Stimulated activated naive CD8-positive, alpha-beta T cell treated with anti-CD3 and anti-CD28 coated beads, Interleukin-15, Interleukin-2, amounts not matched to agents 100 U/mL and 50 U/mL, for 24 hours (primary cell): ENCODE measurements around the gene SERPINB7.
"Not testable (repeated sequence)": the region's sequence is repeated elsewhere in the genome, so short reads cannot be mapped to it uniquely, and the experiment has no call there.

ENCODE experiments used
- ATAC-seq: fragments of 150-1000 bp; cut with Tn5 transposase; one replicate; pipeline ENCODE4 v1.10.0; 2021
- DNase-seq: peaks from one replicate; pipeline ENCODE4 v3.0.0; 2021

Gene SERPINB7, protein sequence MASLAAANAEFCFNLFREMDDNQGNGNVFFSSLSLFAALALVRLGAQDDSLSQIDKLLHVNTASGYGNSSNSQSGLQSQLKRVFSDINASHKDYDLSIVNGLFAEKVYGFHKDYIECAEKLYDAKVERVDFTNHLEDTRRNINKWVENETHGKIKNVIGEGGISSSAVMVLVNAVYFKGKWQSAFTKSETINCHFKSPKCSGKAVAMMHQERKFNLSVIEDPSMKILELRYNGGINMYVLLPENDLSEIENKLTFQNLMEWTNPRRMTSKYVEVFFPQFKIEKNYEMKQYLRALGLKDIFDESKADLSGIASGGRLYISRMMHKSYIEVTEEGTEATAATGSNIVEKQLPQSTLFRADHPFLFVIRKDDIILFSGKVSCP

DNA sequence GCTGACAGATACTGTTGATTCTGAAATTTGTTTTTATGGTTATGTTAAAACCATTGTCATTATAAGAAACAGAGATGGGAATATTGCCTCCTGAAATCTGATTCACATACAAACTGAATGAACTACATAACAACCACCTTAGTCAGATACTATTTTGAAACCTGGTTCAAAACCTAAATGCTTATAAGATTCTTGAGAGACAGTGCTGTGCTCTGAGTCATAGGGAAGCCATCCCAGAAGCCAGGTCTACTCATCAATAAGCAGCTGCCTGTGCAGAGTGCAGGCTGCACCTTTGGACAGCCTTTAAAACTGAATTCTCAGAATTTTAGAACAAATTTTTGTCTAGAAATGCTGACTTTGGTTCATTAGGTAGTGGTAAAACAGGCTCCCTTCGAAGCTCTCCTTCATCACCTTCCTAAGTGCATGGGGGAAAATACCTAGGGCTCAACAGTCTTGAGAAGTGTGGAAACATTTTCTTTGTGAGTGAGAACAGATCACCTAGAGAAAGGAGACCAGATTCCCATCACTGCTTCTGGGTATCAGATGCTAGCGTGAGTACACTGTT lies at the start of gene SERPINB7:
Gene SERPINB7, plus strand, starts transcription at position 253 of the 565 bp plus-strand sequence. CDS start 6,955 bp downstream, outside the sequence.
- no peak for DNase-seq
- no peak for ATAC-seq

DNA sequence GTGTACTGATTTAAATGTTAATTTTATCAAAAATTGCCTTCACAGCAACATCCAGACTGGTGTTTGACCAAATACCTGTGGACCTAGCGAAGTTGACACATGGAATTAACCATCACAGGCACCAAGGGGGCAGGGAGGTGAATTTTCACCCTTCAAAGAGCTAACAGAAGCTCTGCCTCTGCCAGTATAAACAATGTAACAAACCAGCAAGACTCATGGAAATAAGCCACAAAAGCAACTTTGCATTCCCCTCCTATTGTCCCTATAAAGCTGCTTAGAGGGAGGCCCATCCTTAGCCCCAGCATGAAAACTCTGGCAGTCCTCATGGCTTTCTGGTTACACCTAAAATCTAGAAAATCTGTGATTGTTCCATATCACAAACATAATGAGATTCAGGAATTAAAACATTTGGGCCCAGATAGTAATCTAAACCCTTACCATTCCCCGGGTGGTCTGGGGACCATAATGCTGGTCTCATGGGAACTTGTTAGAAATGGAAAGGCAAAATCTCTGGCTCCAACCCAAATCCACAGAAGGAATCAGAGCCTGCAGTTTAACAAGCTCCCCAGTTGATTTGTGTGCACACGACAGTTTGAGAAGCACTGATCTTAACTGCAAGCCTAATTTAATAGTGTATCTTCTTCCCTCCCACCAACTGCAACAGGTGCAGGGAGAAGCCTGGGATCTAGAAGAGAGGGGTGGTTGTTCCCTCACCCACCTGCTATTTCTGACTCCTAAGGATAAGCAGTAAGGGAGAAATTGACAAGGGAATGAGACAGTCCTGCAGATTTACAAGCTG lies 49.3 kb upstream of the SERPINB7 start:
- ATAC-seq (no peak), DNase-seq (no peak)

DNA sequence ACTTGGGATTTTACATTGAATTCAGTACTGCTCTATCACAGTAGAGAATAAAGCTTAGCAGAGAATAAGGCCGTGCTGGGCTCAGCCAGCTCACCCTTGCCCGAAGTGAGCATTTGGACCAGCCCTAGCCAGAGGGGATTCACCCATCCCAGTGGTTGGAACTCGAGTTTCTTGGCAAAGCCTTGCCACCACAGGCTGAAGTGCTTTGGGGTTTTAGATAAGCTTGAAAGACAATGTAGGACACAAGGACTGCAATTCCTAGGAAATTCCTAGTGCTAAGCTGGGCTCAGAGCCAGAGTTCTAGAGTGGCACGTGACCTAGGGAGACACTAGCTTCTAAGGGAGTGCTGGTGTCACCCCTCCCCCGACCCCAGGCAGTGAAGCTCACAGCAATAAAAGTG lies 44.4 kb upstream of the SERPINB7 start:
- no peak for DNase-seq
- no peak for ATAC-seq

DNA sequence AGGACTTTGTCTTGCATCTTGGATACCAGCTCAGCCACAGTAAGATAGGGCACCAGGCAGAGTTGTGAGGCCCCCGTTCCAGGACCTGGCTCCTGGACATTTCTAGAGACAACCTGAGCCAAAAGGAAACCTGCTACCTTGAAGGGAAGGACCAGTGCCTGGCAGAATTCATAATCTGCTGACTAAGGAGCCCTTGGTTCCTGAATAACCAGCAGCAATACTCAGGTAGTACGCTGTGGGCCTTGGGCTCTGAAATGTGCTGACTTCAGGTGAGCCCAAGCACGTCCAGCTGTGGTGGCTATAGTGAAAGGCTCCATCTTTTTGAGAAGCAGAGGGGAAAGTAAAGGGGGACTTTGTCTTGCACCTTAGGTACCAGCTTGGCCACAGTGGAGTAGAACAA lies 44.0 kb upstream of the SERPINB7 start:
- ATAC-seq: no peak

DNA sequence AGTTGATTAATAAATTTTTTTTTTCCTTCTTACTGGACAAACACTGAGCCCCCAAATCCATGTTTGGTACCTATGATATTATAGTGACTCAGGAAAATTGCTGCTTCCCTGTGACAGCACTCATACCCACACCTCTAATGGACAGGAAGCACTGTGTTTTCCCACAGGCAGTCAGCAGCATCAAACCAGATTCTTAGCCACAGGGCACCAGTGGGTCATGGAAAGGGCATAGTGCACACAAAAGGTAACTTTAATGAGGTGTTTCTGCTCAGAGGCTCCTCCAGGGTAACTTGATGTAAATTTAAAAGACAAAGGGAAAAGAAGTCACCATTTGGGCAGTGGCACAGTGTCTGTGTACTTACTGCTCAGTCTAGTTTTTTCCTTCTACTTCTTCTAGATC lies 38.3 kb upstream of the SERPINB7 start:
- no peak for ATAC-seq
- no peak for DNase-seq

More for the DNA sequence above, 44.0 kb upstream of the SERPINB7 start:
- no peak for DNase-seq

DNA sequence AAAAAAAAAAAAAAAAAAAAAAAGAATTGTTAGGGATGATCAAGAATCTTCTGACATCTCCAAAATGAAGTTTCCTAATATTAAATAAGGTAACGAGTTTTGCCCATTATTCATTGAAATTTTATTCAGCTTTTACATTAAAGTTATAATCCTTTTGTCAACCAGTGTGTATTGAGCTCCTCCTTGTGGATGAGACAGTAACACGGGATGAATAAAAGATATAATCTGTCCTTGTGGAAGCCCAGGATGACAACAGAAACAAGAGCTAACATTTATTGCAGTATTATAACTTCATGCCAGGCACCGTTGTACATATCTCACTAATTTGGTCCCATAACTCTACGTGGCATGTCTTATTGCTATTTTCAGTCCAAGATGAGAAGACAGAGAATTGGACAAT lies 33.4 kb upstream of the SERPINB7 start:
- ATAC-seq: no peak
- no peak for DNase-seq

DNA sequence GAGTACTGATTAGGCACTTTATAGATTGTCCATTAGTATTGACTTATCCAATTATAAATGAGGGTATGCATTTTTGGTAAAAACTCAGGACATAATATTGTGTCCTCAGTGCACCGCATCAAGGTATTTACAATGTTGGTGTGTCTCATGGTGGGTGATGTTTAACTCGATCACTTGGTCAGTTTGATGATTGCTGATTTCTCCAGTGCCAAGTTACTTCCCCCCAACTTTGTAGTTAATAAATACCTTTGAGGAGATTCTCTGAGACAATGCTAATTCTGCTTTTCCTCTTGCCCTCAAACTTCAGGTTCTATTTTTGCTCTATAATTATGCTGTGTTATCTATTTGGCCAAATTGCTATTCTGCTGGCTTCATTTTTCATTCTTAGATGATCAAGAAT lies 28.2 kb upstream of the SERPINB7 start:
- DNase-seq (no peak), ATAC-seq (no peak)

DNA sequence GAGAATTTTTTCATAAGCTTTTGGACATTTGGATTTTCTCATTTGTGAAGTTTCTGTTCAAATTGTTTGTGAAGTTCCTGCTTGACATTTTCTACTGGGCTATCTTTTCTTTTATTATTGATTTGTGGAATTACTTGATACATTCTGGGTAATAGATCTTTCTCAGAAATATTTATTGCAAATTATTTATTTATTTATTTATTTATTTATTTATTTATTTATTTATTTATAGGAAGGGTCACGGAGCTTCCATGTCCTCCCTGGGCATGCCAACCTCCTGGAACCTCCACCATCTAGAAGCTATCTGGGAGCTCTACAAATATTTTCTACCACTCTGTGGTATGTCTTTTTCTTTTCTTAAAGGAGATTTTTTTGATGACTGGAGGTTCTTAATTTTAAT lies 25.7 kb upstream of the SERPINB7 start:
- no peak for DNase-seq
- ATAC-seq: no peak

DNA sequence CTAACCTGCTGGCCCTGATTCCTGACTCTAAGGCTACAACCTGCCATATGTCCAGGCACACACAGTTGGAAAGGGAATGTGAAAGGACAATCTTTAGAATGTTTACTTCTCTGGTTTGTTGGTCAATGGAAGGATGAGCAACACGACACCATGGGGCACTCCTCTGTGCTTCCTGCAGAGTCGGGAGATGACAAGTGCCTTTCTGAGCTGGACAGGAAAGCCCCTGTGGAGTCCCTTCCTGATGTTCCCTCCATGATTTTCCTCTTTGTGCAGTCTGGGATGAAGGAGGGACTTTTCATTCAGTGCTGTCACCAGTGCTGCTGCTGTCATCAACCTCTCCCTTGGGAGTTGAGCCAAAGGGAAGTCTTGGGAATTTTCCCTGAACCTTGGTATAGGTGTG lies 22.6 kb upstream of the SERPINB7 start:
- DNase-seq: no peak

DNA sequence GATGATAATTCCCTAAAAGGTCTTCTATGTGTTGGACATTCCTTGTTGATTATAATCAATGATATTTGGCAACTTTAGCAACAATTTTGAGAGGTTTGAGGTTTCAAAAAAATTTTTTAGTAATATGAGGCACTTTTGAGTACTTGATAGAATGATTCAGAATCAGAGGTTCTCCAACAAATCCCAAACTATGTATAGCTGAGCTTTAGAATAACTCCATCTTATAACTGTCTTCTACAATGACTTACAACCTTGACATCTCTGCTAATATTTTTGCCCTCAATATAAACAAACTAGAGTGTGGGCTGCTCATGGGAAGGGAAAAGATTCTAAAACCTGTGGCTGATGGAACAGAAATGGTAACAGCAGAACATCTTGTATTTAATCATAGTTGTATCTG lies 21.5 kb upstream of the SERPINB7 start:
- ATAC-seq: no peak
- no peak for DNase-seq

More for the DNA sequence above, 22.6 kb upstream of the SERPINB7 start:
- ATAC-seq: no peak

DNA sequence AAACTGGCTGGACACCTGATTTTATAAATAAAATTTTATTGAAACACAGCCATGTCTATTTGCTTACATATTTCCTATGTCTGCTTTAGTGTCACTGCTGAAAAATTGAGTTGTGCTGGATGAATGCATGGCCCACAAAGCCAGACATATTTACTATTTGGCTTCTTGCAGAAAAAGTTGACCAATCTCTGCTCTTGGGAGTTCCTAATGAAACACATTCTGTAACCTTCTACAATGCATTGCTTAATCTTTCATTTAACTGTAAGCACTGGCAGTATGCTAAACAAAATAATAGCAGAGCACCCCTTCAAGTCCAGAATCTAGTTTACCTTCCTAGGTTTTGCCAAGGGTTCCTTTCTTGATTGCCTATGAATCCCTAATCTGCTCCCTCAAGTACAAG lies 17.7 kb upstream of the SERPINB7 start:
- ATAC-seq (no peak), DNase-seq (no peak)

DNA sequence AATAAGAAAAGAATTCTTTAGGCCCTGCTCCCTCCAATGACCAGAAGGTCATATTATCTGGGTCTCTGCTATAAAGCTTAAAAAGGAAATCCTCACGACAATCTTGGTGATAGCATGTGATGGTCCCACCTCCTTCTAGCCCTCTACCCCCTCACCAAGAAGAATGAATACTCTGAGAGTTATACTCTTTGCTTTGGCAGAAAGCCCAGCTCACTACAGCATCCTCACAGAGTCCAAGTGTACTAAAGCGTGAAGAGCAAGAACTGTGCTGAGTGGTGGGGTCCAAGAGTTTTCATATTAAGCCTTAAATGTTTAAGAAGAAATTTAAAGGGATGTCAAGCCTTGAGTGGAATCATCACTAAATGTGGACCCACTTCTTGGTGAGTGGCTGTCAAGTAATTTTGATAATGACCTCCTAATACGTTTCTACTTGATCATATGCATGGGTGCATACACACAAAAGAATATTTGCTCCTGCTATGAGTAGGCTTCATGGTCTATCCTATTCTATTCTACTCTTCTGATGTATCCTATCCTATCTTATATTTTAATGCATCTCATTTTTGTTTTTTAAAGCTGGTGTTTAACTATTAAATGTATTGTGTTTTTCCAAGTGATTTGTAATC lies 16.5 kb upstream of the SERPINB7 start:
- no peak for DNase-seq
- ATAC-seq: no peak

DNA sequence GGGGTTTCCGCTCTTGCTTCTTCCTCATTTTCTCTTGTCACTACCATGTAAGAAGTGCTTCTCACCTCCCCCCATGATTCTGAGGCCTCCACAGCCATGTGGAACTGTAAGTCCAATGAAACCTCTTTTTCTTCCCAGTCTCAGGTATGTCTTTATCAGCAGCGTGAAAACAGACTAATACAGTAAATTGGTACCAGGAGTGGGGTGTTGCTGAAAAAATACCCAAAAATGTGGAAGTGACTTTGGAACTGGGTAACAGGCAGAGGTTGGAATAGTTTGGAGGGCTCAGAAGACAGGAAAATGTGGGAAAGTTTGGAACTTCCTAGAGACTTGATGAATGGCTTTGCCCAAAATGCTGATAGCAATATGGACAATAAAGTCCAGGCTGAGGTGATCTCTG lies 15.4 kb upstream of the SERPINB7 start:
- not testable (repeated sequence) for ATAC-seq, DNase-seq

DNA sequence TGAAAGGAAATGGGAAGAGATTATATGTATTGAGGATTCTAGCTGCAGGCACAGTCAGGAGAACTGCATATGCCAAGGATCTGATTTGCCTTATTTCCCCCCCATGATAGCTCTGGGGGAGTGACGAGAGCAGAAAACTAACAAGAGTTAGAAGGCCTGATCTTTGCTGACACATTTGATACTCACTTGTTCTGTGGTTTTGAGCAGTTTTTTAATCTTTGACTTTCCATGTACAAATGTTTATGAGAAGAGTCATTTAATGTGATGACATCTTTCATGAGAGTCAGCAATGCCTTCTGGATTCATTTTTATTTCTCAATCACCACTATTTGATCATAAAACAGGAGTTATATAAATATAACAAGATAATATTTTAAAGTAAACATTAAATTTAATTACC lies 12.7 kb upstream of the SERPINB7 start:
- no peak for ATAC-seq
- no peak for DNase-seq

DNA sequence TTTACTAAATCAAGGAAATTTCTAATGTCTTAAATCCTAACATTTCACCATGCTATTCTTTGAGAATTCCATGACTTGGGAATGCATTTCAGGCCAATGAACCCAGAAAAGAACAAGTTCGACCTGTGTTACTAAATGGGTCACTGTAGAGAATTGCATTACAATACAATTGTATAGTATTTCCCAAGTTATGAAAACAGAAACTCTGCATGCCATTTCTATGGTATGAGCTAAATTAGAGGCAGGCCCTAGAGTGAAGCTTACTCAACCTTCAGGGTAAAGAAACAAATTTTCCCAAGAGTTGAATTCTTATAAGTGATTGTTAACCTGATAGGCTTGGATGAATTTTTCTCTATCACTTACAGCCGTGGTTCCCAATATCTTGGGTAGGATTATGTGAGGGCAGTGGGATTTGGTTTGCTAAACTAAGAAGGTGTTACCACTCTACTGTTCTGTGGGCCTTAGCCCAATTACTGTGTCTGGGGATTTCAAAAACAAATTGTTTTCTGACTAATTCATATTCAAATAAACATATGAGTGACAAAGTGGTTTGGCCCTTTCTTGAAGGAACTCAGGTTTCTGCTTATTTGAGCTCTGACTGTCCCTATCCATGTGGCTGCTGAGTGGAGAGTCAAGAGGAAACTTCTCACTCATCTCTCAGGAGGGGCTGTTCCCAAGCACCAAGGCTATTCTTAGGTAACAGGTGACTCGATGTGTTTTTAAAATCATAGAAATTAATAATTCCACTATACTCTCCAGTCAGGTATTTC lies 11.2 kb upstream of the SERPINB7 start:
- no peak for DNase-seq

DNA sequence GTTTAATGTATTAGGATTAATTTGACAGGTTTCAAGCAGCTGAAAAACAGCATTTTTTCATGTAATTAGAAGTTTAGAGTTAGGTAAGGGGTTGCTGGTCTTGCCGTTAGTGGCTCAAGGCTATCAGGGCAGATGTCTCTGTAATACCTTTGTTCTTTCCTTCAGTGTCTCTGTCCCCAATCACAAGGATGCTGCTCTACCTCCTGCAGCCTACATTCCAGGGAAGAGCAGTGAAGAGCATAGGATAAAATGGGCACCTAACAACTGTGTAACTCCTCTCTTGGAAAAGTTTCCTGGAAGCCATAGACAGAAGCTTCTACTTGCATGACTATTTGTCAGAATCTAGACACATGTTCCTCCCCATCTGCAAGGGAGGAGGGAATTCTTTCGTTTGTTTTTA lies 9.4 kb upstream of the SERPINB7 start:
- DNase-seq: no peak

More for the DNA sequence above, 11.2 kb upstream of the SERPINB7 start:
- no peak for ATAC-seq

DNA sequence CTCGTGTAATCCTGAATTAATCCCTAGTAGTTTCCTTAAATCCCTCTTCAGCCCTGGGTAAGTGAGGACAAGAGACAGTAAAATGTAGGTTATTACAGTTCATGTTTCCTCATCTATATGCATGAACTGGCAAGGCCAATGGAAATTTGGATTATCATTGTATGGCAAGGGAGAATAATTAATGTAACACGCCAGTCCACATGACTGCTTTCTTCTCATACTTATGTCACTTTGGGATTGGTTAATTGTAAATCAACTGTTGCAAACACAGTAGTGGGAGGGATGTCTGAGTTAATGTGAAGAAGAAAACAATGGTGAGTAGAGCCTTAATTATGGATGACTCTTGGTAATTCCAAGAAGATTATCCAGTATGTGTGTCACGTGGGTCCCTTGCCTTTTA lies 1.7 kb upstream of the SERPINB7 start:
- ATAC-seq (no peak), DNase-seq (no peak)

More for the DNA sequence above, 9.4 kb upstream of the SERPINB7 start:
- ATAC-seq: no peak

DNA sequence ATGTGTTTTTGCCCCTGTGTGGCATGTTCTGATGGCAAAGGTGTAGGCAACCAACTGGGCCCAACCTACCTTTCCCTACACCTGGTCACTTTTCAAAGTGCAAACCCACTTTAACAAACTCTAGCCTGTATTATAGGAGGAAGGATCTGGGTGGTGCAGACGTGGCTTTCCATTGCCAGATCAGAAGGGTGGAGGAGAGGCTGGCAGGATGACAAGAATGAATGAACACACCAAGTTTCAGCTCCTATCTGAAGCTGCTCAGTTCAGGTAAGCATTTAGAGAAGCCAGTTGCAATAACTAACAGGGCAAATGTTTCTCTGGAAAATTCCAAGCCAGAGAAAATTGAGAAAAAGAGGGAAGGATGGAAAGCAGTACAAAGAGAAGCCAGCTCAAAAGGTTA lies 707 bp upstream of the SERPINB7 start:
- DNase-seq: no peak

DNA sequence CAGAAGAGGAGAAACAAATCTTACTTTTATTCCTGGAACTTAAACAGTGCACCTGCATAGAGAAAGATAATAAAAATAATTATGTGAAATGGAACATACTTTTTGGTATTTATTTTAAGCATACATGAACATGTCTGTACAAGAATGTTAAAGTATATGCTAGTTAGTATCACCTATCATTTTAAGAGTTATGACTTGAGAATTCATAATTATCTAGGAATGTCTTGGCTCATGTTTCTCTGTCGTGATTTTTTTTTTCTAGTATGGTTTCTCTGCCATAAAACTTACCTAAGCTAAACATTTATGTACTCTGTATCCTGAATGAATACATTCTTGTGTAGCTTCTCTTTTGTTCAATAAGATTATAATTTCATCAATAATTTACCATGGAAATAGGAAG lies 4.2 kb downstream of the SERPINB7 start:
- no peak for ATAC-seq
- DNase-seq: no peak

More for the DNA sequence above, 707 bp upstream of the SERPINB7 start:
- no peak for ATAC-seq

DNA sequence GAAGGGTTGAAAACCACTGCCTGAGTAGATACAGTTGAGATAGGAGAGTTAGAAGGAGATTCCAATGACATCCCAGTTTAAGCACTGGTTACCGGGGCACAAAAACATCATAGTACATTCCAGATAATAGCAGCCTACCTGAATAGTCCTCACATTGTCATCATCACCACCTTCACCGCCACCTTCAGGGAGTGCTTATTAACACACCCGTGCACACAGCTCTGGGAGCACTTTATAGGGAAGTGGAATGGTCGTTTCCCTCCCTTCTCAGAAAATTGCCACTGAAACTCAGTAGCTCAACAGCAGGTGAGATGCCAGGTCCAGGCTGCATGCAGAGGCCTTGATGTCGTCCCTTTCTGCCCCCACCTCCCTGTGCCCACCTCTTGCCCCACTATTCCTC lies 8.2 kb downstream of the SERPINB7 start:
- DNase-seq (no peak), ATAC-seq (no peak)

DNA sequence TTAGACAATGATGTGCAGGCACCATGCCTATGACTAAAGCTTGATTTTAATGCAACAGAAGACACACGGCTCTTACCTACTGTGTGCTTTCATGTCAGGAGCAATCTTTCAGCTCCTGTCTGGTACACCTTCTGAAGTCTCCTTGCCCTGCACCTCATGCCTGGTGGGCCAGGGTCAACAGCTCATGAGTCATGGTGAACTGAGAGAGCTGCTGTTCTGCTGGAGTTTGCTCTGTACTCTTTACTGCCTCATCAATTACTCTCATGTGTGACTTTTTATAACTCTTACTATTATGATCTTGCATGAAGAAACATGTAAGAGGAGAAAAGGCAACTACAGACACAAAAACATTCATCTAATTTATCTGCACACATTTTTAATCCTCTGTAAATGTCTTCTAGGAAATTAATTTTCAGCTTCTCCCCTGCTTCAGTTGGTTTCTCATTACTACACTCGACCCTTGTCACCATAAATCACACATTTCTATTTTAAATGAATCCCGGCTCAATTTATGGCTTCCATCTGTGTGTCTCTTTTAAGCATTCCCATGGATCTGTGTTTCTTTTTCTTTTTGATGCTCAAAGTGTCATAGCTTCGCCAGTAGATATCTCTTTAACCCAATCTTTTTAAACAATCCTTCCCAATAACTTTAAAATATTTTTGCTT lies 9.7 kb downstream of the SERPINB7 start:
- ATAC-seq (no peak), DNase-seq (no peak)
